HL-60 (cell line): ENCODE results near the gene CAPN9.

Experiments
- DNase-seq, 2 experiments: peaks; one replicate each; pipeline ENCODE4 v3.0.0-alpha.2; 2010 to 2020; ENCODE audit warnings: low read depth in 1 of 2, low spot score in 1 of 2
- H3K27ac ChIP-seq: fragments of 250-450 bp; sonication (Bioruptor Pico); replicated peaks from 2 replicates; pipeline ENCODE4 v1.5.1; 2020; ENCODE audit warnings: mild to moderate bottlenecking, moderate library complexity
- H3K27me3 ChIP-seq: fragments of 250-450 bp; sonication (Bioruptor Pico); 2 replicates; pipeline ENCODE4 v1.5.1; 2021; ENCODE audit warnings: mild to moderate bottlenecking, moderate library complexity; ENCODE audit not compliant: insufficient read depth, poor library complexity, severe bottlenecking
- H3K4me3 ChIP-seq: replicated peaks from 2 replicates; pipeline ENCODE4 v1.5.1; 2011; ENCODE audit warnings: mild to moderate bottlenecking, control low read depth, low read length; ENCODE audit not compliant: insufficient read depth
- CTCF ChIP-seq: IDR thresholded peaks from one replicate; pipeline ENCODE4 v1.5.1; 2011; ENCODE audit warnings: low read length, control low read depth, inconsistent platforms; ENCODE audit not compliant: insufficient read depth
- GABPA ChIP-seq: IDR thresholded peaks from 2 replicates; pipeline ENCODE4 v1.6.1; 2012; ENCODE audit warnings: low read depth
- POLR2AphosphoS5 ChIP-seq: IDR thresholded peaks from 2 replicates; pipeline ENCODE4 v1.6.1; 2012; ENCODE audit warnings: low read depth
- REST ChIP-seq: IDR thresholded peaks from 2 replicates; pipeline ENCODE4 v1.6.1; 2012; ENCODE audit warnings: low read depth; ENCODE audit not compliant: insufficient replicate concordance
- SPI1 ChIP-seq: IDR thresholded peaks from 2 replicates; pipeline ENCODE4 v1.6.1; 2012; ENCODE audit warnings: low read depth, mild to moderate bottlenecking, borderline replicate concordance

Gene CAPN9

GRCh38 chr1:230826166-230826875 lies 79.1 kb downstream of the CAPN9 start:
- Histone ChIP-seq H3K4me3 (no peak overlapping the region), H3K27ac (no peak overlapping the region)
- TF ChIP-seq CTCF: no peak
- TF ChIP-seq POLR2AphosphoS5: no peak
- TF ChIP-seq GABPA: no peak
- TF ChIP-seq SPI1: no peak
- TF ChIP-seq REST: no peak

GRCh38 chr1:230827081-230827681 lies 80.0 kb downstream of the CAPN9 start:
- DNase-seq: no peak
- Histone ChIP-seq H3K27ac (no peak overlapping the region), H3K27me3 (no peaks in the 10 kb centered on the region), H3K4me3 (no peak overlapping the region)
- TF ChIP-seq REST: no peak
- no peak for TF ChIP-seq SPI1
- no peak for TF ChIP-seq CTCF
- no peak for TF ChIP-seq POLR2AphosphoS5
- TF ChIP-seq GABPA: no peak

More at GRCh38 chr1:230826166-230826875, 79.1 kb downstream of the CAPN9 start:
- no peak for DNase-seq
- no peaks in the 10 kb centered on the region for H3K27me3 ChIP-seq

GRCh38 chr1:230827801-230828200 lies 80.6 kb downstream of the CAPN9 start:
- no peak for DNase-seq
- H3K27me3 ChIP-seq: no peaks in the 10 kb centered on the region
- H3K4me3 ChIP-seq: no peak overlapping the region
- TF ChIP-seq GABPA (no peak), SPI1 (no peak), POLR2AphosphoS5 (no peak), CTCF (no peak), REST (no peak)
- no peak overlapping the region for H3K27ac ChIP-seq
